Stimulated activated CD4-positive, alpha-beta T cell treated with anti-CD3 and anti-CD28 coated beads, Interleukin-12 subunit alpha, Interleukin-12 subunit beta, amount 100 ng/mL, for 24 hours (primary cell): ENCODE data around the gene PAPOLB.
"Not testable (repeated sequence)": the region's sequence is repeated elsewhere in the genome, so short reads cannot be mapped to it uniquely, and the experiment has no call there.

Experiments
- DNase-seq, 2 experiments: peaks; one replicate each; pipeline ENCODE4 v3.0.0-alpha.2; 2020; ENCODE audit warnings: low read depth in 2 of 2

Gene PAPOLB

GRCh38 chr7:4861673-4862072, at the start of gene PAPOLB:
Gene PAPOLB (minus strand): TSS chr7:4862030. CDS start chr7:4861810, 220 bp downstream.
- no peak for DNase-seq

GRCh38 chr7:4911111-4911828, 49.4 kb upstream of the PAPOLB start:
- no peak for DNase-seq

GRCh38 chr7:4906682-4907081, 44.9 kb upstream of the PAPOLB start:
- DNase-seq, result no peak

- DNase-seq, result no peak
Observed at GRCh38 chr7:4905171-4905570, 43.3 kb upstream of the PAPOLB start.

GRCh38 chr7:4904346-4904745, 42.5 kb upstream of the PAPOLB start:
- no peak for DNase-seq

DNA sequence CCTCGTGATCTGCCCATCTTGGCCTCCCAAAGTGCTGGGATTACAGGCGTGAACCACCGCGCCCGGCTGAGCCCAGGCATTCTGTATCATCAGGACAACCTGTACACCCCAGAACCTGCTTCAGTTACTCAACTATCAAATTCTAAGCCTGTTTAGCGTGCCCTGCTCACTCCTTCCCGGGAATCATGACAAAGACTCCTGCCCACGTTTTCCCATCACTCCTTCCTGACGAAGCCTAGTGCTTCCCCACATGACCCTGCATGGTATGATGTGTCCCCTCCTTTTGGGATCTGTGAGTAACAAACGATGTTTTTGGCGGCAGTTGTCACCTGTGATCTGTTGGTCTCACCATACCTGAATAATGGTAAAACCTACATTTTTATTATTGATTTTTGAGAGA, 33.9 kb upstream of the PAPOLB start:
- DNase-seq, result no peak

GRCh38 chr7:4894482-4894881, 32.7 kb upstream of the PAPOLB start:
- no peak for DNase-seq

GRCh38 chr7:4893929-4894475, 32.2 kb upstream of the PAPOLB start:
- no peak for DNase-seq

- DNase-seq, result not testable (repeated sequence)
Observed at GRCh38 chr7:4893188-4893587, 31.4 kb upstream of the PAPOLB start.

DNA sequence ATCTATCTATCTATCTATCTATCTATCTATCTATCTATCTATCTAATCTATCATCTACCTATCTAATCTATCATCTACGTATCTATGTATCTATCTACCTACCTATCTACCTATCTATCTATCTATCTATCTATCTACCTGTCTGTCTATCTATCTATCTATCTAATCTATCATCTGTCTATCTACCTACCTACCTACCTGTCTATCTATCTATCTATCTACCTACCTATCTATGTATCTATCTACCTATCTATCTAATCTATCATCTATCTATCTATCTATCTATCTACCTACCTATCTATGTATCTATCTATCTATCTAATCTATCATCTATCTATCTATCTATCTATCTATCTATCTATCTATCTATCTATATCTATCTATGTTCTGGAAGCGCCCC, 29.7 kb upstream of the PAPOLB start:
- DNase-seq, result not testable (repeated sequence)

GRCh38 chr7:4889682-4890081, 27.9 kb upstream of the PAPOLB start:
- no peak for DNase-seq

GRCh38 chr7:4888161-4888560, 26.3 kb upstream of the PAPOLB start:
- DNase-seq, result no peak

DNA sequence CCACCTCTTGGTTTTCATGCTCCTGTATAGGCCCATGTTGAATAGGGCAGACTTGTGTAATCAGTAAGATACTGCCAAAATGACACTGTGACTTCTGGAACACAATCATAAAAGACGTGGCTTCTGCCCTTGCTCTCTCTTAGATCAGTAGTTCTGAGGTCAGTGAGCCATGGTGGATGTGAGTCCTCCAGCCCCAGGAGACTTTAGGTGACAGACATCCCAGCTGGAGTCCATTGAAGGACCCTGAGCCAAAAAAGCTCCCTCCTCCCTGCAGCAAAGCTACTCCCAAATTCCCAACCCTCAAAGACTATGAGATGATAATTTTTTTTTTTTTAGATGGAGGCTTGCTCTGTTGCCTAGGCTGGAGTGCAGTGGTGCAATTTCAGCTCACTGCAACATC, 24.8 kb upstream of the PAPOLB start:
- no peak for DNase-seq

- DNase-seq, result no peak
Observed at GRCh38 chr7:4885317-4885807, 23.5 kb upstream of the PAPOLB start.

DNA sequence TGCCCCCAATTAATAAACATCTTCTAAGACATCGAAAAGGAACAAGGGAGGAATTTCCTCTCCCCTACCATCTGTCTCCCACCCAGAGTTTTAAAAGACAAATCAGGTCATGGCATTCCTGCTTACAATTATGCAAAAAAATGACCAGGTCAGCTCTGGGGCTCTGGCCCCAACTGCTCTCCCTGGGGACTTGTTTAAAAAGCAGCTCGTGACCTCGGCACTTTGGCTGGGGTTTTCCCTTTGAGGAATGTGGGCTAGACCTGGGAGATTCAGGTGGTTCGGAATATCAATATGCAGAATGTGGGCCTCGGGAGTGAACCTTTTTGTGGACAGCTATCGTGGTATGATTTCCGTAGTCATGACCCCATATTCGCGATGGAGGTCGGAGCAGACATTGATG, 22.3 kb upstream of the PAPOLB start:
- DNase-seq, result no peak

DNA sequence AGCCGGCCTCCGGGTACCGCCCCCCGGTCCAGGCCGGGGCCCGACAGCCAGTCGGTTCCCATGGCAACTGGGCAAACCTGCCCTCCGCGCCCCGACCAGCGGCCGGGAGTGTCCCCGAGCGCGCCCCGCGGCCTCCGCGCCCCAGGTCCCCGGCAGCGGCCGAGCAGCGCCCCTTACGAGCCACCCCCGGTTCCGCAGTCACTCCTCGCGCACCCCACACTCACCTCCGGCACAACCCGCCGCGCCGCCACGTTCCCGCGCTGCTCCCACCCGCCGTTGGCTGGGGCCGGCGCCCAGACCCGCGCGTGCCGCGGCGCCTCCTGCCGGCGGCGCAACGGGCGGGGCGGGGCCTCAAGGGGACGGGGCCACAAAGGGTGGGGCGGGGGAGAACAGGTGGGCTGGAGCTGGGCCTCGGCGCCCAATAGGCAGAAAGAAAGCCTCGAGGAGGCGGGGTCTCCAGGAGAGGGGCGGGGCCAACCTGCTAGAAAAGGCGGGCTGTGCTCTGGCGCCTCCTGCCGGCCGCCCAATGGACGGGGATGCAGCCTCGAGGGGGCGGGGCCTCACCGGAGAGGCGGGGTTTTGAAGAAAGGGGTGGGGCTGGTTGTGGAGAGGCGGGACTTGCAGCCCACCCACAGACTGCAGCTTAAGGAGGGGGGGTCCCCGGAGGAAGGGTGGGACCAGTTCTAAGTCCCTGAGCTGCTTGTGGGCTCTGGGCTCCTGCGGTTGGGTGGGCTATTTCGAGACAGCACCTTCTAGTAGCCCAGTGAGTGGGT, 21.7 kb upstream of the PAPOLB start, which contains the start of gene RADIL:
TSS of gene RADIL (minus strand) at position 345 of the 773 bp plus-strand sequence. CDS start 5,577 bp downstream, outside the sequence.
- DNase-seq, result peak; percentile 83 to 92

DNA sequence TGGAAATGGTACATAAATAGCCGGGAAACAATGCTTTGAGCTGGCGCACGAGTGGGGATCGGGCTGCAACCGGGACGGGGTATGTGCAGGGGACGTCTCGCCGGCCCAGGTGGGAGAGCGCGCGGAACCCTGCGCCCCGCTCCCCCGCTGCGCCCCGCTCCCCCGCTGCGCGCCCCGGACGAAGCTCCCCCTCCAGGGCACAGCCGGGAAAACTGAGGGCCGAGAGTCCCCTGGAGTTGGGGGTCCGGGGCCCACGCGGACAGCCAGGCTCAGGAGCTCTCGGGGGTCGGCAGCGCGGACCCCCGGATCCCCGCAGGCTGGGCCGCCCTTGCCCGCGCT, 21.2 kb upstream of the PAPOLB start:
- DNase-seq, result no peak

- DNase-seq, result no peak
Observed at GRCh38 chr7:4882169-4883032, 20.6 kb upstream of the PAPOLB start.

GRCh38 chr7:4880218-4880617, 18.4 kb upstream of the PAPOLB start:
- no peak for DNase-seq

DNA sequence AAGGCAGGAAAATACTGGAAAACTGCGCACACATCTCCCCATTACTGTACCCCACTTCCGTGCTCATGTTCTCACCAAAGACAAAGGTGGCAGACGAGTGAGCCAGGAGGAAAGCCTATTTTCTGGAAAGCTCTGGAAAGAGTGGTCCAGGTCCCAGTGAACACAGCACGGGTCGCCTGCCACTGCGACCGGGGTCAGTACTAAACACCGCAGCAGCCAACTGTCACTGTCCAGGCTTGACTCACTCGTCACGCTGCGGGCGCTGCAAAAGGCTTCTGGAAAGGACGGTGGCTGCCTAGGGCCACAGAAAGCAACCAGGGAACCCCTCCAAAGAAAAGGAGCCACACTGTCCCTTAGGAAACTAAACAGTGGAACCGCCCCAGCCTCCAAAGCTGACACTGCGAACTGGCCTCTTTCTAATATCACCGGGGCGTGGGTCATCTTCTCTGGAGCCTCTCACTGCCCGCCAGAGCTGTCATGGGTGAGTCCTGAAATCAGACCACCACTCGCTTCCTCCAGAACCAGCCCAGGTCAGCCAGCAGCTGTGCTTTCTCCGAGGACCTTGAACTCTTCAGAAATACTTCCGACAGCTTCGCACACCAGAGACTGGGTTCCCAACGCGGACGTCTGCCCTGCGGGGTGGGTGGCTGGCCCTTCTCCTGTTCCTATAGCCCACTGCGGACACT, 17.7 kb upstream of the PAPOLB start:
- DNase-seq, result no peak
